GM18505 (cell line): ENCODE measurements around the gene ZNF74.

Experiments used
- ATAC-seq: cut with Tn5 transposase; IDR thresholded peaks from one replicate; pipeline ENCODE4 v1.9.1; 2021; ENCODE audit not compliant: unreplicated experiment
- POLR2A ChIP-seq: IDR thresholded peaks from 4 replicates; pipeline ENCODE4 v1.6.1; 2011; ENCODE audit warnings: borderline replicate concordance; ENCODE audit not compliant: insufficient read depth, insufficient read length; ENCODE audit errors: extremely low read depth

Gene ZNF74

DNA sequence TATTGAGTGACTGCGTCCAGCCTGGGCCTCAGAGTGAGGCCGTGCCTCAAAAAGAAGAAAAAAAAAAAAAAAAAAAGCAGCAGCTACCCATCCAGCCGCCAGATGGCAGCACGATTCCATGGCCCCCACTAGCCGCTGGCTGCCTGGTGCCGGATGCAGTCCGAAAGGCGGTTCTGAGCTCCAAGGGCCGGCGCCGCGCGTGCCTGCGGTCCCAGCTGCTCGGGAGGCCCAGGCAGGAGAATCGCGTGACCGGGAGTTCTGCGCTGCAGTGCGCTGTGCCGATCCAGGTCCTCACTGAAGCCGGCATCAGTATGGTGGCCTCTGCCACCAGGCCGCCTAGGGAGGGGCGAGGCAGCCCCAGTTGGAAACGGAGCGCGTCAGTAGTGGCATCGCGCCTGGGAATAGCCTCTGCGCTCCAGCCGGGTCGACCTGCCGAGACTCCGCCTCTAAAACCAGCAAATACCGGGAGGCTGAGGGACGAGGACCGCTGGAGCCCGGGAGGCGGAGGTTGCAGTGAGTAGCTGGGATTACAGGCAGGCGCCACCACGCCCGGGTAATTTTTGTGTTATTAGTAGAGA lies 24.3 kb downstream of the ZNF74 start:
- TF ChIP-seq POLR2A: no peak
- no peak for ATAC-seq

DNA sequence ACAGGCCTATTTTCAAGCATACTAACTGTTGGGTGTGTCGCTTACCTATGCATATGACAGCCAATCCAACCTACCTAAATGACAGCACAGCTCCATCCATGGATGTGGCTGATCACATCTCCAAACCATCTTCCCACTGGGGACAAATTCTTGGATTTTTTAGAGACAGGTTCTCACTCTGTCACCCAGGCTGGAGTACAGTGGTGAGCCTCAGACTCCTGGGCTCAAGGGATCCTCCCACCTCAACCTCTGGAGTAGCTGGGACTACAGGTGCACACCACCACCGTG lies 25.7 kb downstream of the ZNF74 start:
- ATAC-seq: no peak
- TF ChIP-seq POLR2A: no peak

DNA sequence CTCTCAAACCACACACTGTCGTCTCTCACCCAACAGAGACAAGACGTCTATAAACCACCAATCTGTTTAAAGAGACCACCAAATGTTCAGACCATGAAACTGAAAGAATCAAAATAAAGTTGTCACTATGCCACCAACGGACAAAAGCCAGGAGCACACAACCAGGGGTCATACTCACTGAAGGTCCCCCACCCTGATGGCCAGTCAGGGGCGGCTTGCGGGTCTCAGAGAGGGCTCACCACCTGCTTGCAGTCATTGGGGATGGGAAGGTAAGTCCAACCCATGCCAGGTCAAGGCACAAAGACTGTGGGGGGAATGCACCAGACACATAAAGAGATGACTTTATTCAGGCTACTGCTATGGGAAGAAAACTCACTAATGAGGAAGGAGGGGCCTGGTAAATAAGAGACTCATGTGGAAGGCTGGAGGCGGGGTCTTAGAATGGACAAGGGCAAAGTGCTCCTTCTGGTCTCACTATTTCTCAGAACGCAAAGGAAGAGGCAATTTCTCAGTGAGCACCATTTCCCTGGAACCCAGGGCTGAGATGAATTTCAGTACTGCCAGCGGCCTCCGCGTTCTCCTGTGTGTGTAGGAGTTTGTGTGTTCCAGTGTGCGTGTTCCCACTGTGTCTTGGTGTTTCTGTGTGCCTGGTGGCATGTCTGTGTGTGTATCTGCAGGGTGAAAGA lies 26.3 kb downstream of the ZNF74 start:
- TF ChIP-seq POLR2A: no peak
- no peak for ATAC-seq

DNA sequence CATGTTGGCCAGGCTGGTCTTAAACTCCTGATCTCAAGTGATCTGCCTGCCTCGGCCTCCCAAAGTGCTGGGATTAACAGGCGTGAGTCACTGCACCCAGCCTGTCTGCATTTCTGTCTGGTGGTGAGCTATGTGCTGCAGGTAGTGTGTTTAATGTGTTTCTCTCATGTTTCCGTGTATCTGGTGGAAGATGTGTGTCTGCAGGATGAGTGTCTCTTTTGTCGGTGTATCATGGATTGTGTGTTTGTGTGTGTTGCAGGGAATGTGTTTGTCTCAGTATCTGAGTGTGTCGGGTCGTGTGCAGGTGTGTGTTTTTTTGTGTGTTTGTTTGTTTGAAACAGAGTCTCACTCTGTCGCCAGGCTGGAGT lies 27.5 kb downstream of the ZNF74 start:
- no peak for ATAC-seq
- TF ChIP-seq POLR2A: no peak

DNA sequence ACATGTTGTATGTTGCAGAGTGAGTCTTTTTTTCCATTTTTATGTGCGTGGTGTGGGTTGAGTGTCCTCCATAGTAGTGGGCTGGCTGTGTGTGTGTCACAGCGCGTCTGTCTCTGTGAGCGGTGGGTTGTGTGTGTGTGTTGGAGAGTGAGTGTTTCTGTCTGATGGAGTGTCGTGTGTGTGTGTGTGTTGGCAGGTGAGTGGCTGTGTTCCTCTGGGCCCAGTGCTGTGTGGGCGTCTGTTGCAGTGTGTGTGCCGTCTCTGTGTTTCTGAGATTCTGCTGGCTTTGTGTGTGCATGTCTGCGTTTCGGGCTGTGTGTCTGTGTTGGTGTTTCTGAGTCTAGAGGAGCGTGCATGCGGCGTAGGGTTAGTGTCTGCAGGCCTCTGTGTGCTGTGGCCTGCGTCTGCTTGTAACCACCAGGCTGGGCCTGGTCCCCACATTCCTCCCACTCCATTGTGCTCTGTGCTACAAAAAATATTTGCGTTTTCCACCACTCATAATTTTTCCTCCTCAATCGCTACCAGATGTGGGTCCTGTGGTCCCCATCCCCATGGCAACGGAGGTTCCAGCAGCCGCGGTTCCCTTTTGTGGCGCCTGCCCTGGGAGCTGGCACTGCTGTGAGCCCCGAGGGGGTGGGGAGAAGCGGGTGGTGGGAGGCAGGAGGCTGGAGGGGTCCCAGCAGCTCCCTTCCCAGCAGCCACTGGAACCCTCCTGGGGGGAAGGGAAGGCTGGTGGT lies 28.5 kb downstream of the ZNF74 start:
- no peak for TF ChIP-seq POLR2A

DNA sequence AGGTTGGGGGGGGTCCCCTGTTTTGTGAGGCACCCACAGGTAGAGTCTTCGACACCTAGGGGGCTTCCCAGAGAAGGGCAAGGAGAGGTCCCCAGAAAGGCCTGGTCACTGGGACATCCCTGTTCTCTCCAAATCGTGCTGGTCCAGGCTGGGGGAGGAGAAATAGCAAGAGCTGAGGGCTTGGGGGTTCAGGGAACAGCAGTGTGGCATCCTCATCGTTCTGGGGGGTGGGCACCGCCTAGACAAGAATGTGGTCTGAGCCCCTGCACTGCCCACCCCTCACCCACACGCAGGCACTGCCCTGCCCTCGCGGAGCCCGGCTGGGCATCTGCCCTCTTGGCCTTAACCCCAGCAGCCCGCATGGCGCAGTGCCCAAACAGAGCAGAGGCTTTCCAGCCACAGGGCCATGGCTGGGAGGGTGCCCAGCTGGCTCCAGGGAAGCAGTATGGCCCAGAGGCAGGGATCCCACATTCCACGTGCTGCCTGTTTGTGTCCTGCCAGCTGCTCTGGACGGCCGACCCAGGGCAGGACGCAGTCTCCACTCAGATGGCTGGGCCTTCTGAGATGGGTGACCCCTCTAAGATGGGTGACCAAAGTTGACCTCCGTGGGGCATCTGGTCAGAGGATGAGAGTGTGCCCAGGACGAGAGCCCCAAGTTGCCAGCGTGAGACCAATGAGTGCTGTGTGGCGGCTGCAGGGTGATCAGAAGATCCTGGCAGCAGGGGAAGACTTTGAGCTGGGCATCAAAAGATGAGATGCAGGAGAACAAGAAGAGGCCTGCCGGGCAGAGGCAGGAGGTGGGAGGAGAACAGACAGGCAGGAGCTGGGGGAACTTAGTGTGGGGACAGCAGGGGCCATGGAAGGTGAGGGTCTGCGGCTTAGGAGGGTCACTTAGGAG lies 29.3 kb downstream of the ZNF74 start:
- no peak for TF ChIP-seq POLR2A
- no peak for ATAC-seq

More for the DNA sequence above, 28.5 kb downstream of the ZNF74 start:
- ATAC-seq: no peak

DNA sequence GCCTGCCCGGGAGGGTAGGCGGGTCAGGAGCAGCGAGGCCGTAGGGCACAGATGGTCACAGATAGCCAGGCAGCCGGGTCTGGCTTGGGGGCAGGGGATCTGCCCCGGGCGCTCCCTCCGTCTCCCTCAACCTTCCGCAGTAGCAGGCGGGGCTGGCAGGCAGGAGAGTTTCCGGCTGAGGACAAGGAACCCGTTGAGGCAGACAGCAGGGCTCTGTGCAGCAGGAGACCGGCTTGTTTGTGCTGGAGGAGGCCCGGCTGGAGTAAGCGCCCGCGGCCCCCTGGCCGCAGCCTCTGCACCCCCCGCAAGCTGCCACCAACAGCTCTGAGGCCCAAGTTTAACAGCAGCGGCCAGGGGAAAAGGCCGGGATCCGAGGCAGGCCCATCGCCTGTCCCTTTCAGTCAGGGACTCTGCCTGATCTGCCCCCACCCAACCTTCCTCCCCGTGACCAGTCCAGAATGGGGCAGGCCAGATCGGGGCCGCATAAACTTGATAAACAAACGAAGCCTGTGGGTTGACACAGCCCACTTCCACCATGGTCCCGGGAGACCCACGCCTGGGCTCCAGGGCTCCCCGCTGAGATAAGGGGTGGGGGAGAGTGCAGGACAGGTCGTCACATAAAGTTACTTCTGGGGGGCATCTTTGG lies 30.1 kb downstream of the ZNF74 start:
- TF ChIP-seq POLR2A: no peak
- ATAC-seq: no peak

DNA sequence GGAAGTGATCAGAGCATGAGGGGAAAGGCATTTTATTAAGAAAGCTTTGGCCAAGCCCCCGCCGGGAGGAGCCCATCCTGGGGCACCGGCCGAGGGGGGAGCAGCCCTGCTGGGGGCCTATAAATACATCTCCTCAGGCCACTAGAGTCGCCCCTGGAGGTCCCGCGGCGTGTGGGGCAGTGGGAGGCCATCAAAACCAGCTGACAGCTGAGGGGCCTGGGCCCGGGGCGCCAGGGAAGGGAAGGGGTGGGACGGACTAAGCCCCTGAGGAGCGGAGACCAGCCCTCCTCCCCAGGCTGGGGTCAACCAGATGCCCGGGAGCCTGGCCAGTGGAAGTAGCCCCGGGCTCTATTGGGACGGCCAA lies 30.6 kb downstream of the ZNF74 start:
- TF ChIP-seq POLR2A: no peak
- ATAC-seq: no peak

DNA sequence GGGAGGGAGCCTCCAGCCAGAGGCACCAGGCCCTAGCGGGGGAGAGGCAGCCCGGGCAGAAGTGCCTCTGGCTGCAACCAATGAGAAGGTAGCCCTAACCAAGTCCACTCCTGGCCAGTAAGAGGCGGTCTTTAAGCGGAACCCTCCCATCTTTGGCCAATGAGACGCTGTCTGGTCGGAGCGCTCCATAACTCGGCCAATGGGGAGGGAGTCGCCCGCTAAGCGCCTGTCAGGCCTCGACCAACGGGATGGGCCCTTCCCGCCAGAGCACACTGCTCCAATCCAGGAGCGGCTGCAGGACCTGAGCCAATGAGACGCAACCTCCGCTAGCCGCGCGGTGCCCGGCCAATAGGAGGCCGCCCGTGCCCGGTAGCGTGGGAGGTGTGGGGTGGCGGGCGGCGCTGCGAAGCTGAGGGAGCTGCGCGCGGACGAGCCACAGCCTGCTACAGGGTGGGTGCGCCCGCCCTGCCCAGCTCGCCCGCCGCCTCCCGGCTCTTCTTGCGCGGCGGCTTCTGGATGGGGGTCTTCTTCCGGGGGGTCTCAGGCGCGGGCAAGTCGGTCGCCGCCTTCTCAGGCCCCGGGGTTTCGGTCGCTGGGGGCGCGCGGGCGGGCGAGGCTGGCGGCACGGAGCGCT lies 31.1 kb downstream of the ZNF74 start:
- no peak for ATAC-seq
- no peak for TF ChIP-seq POLR2A

DNA sequence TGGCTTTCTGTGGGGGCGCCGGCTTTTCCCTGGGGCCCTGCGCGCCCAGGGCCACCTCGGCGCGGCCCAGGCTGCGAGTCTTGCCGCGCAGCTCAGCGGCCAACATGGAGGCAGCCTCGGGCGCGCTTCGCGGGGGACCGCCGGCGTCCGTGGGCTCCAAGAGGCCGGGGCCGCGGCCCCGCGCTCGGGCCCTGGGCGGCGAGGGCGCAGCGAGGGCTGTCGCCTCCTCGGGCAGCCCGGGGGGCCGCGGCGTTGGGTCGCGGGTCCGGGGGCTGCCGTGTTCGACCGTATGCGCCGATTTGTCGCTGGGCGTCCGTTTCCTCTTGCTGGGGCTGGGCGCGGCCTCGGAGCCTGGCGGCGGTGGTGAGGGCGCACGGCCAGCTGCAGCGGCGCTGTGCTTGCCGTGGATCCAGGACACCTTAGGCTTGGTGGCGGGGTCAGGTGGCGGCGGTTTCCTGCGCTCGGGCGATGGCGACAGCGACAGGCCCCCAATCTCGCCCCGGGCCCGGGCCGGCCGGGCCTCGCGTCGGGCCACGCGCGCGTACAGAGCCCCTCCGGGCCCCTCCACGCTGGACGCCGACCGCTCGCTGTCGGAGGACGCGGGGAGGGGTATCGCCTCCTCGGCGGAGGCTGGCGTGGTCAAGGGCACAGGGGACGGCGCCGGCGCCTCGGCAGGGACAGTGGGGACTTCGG lies 31.8 kb downstream of the ZNF74 start:
- ATAC-seq: no peak
- TF ChIP-seq POLR2A: no peak

DNA sequence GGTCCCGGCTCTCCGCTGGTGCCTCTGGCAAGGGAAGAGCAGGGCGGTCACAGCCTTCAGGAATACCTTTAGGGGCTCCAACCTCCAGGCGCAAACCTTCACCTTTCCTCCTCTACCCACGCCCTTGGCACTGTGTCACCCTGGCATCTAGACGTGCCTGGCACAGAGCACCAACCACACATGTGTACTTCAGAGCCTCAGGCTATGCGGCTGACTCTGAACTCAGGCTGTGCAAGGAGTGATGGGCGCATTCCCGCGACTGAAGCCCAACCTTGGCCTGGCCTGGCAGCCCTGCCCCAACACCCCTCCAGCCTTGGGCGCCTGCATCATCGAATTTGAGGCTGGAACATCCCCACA lies 32.3 kb downstream of the ZNF74 start:
- ATAC-seq: no peak
- TF ChIP-seq POLR2A: no peak
